B cell (primary cell): ENCODE results near the gene KCNC1. TPM values are rescaled to one million over a fixed set of nuclear protein-coding genes. Genes with fewer than 3 reads are reported as not detected.

ENCODE experiments used
- ATAC-seq: fragments of 200-7000 bp; cut with Tn5 transposase; one replicate; pipeline ENCODE4 v1.10.0; 2021; ENCODE audit warnings: low read depth, mild to moderate bottlenecking, moderate number of reproducible peaks, moderate library complexity
- CTCF ChIA-PET: fragments of 350-600 bp; sonication (Branson Sonifier 250); formaldehyde crosslinking; loops from one replicate; lab custom pipeline; 2021; ENCODE audit warnings: antibody characterized with exemption, inconsistent platforms; lab: Charles Lee
- POLR2A ChIA-PET: fragments of 350-600 bp; sonication (Branson Sonifier 250); formaldehyde crosslinking; loops from one replicate; lab custom pipeline; 2021; ENCODE audit warnings: antibody characterized with exemption; lab: Charles Lee
- DNase-seq: peaks from one replicate; pipeline ENCODE4 v3.0.0; 2013
- H2AFZ ChIP-seq: 2 replicates; pipeline ENCODE4 v1.6.1; 2012; ENCODE audit warnings: mild to moderate bottlenecking, low read depth, low read length; ENCODE audit not compliant: insufficient read depth, poor library complexity, severe bottlenecking
- H3K27ac ChIP-seq, 2 donors: 1 replicate in 1 of 2; 2 replicates in 1 of 2; pipeline ENCODE4 v1.5.1; 2012 to 2013; ENCODE audit warnings: low read length in 2 of 2, mild to moderate bottlenecking in 2 of 2, moderate library complexity in 1 of 2
- H3K27me3 ChIP-seq, 4 experiments: fragments of 200-600 bp in 1 of 4; sonication (generic) in 1 of 4; replicated peaks in 1 of 4; 1 replicate in 2 of 4; 2 replicates in 2 of 4; pipeline versions ENCODE4 v1.6.1 to v1.7.0; 2013 to 2016; ENCODE audit warnings: low read length in 3 of 4, mild to moderate bottlenecking in 2 of 4, mixed read lengths in 1 of 4, moderate library complexity in 1 of 4; ENCODE audit not compliant: insufficient read depth in 4 of 4, control insufficient read depth in 3 of 4; ENCODE audit errors: control extremely low read depth in 1 of 4
- H3K36me3 ChIP-seq, 2 experiments: replicated peaks in 1 of 2; 1 replicate in 1 of 2; 2 replicates in 1 of 2; pipeline versions ENCODE4 v1.6.1 to v1.7.1; 2013; ENCODE audit warnings: low read length in 1 of 2; ENCODE audit not compliant: insufficient read depth in 2 of 2, control insufficient read depth in 1 of 2; ENCODE audit errors: control extremely low read depth in 1 of 2, extremely low read depth in 1 of 2
- H3K4me1 ChIP-seq, 2 donors: fragments of 200-600 bp in 1 of 2; sonication (generic) in 1 of 2; 1 replicate in 1 of 2; 2 replicates in 1 of 2; pipeline versions ENCODE4 v1.5.1 to v1.6.1; 2013 to 2017; ENCODE audit warnings: low read length in 2 of 2; ENCODE audit not compliant: control insufficient read depth in 2 of 2, insufficient read depth in 2 of 2
- H3K4me2 ChIP-seq: replicated peaks from 2 replicates; pipeline ENCODE3; 2012; ENCODE audit warnings: mild to moderate bottlenecking, low read depth, low read length; ENCODE audit not compliant: poor library complexity, severe bottlenecking
- H3K4me3 ChIP-seq, 5 experiments: fragments of 200-600 bp in 1 of 5; sonication (generic) in 1 of 5; 1 replicate in 3 of 5; 2 replicates in 2 of 5; pipeline versions ENCODE4 v1.5.1 to v1.7.0; 2011 to 2016; ENCODE audit warnings: low read length in 4 of 5, mild to moderate bottlenecking in 4 of 5, low read depth in 2 of 5, control low read depth in 1 of 5, moderate library complexity in 1 of 5; ENCODE audit not compliant: insufficient read depth in 1 of 5; ENCODE audit errors: control extremely low read depth in 1 of 5, extremely low read depth in 1 of 5
- H3K79me2 ChIP-seq: fragments of 200-600 bp; sonication (generic); one replicate; pipeline ENCODE4 v1.6.0; 2016; ENCODE audit warnings: low read length; ENCODE audit not compliant: control insufficient read depth, insufficient read depth
- H3K9ac ChIP-seq: fragments of 200-600 bp; sonication (generic); 2 replicates; pipeline ENCODE4 v1.6.1; 2017; ENCODE audit warnings: mild to moderate bottlenecking, low read length, moderate library complexity
- H3K9me3 ChIP-seq, 3 donors: one replicate each; pipeline versions ENCODE4 v1.6.1 to v1.7.1; 2013; ENCODE audit warnings: low read length in 2 of 3; ENCODE audit not compliant: control insufficient read depth in 2 of 3, insufficient read depth in 1 of 3; ENCODE audit errors: control extremely low read depth in 1 of 3
- H4K20me1 ChIP-seq: 2 replicates; pipeline ENCODE4 v1.6.0; 2012; ENCODE audit warnings: mild to moderate bottlenecking, low read length; ENCODE audit not compliant: insufficient read depth, control insufficient read depth, poor library complexity, severe bottlenecking
- H3K27ac Mint-ChIP-seq: one replicate; pipeline ENCODE4 v1.8.0; 2021; ENCODE audit warnings: mixed read lengths
- H3K27me3 Mint-ChIP-seq: one replicate; pipeline ENCODE4 v1.8.0; 2021; ENCODE audit warnings: mixed read lengths
- H3K4me1 Mint-ChIP-seq: one replicate; pipeline ENCODE4 v1.8.0; 2021; ENCODE audit warnings: mixed read lengths
- H3K4me3 Mint-ChIP-seq: one replicate; pipeline ENCODE4 v1.8.0; 2021; ENCODE audit warnings: mixed read lengths
- H3K9me3 Mint-ChIP-seq: one replicate; pipeline ENCODE4 v1.8.0; 2022; ENCODE audit warnings: mixed read lengths; ENCODE audit not compliant: insufficient read depth
- CTCF ChIP-seq: fragments of 200-600 bp; IDR thresholded peaks from one replicate; pipeline ENCODE4 v1.8.0; 2022; ENCODE audit warnings: antibody characterized with exemption, mild to moderate bottlenecking
- EZH2 ChIP-seq: IDR thresholded peaks from 2 replicates; pipeline ENCODE4 v1.6.1; 2012; ENCODE audit warnings: borderline replicate concordance, low read depth, mild to moderate bottlenecking, moderate library complexity, low read length; ENCODE audit not compliant: insufficient read depth, poor library complexity, severe bottlenecking
- WGBS: methylation state at CpG from one replicate; pipeline ENCODE4 v1.1.5; 2013; ENCODE audit warnings: missing lambda C conversion rate; ENCODE audit not compliant: insufficient coverage; 5-methylcytosine and 5-hydroxymethylcytosine counted together
- intact Hi-C: fragments of 100-400 bp; cut with micrococcal nuclease; formaldehyde crosslinking; loops from one replicate; pipeline ENCODE4 v1.10.0; 2022
- polyA plus RNA-seq: library from polyadenylated mRNA; depleted of rRNA; stranded (reverse); fragments of >200 nt; gene quantifications from 2 replicates; pipeline ENCODE4 v1.2.3, GENCODE V29; 2012
- total RNA-seq, 2 donors: library from RNA; stranded (reverse); fragments of 120-200 nt in 1 of 2; gene quantifications; 1 replicate in 1 of 2; 2 replicates in 1 of 2; pipeline versions ENCODE4 v1.2.3 to v1.2.4, GENCODE V29; 2013 to 2022

Gene KCNC1
- total and polyA plus RNA-seq, 2 donors (not counting 1 experiment from before 2014, with no cell fraction given), result not detected

- DNase-seq (no peak), ATAC-seq (no peak)
- no peak overlapping the region for H3K4me3 ChIP-seq
- ChIA-PET POLR2A (no interaction called here), CTCF (no interaction called here)
- H3K27me3 ChIP-seq, result no peaks in the 10 kb centered on the region
- no peak overlapping the region for H3K4me2 ChIP-seq
- H3K9ac ChIP-seq, result no peak overlapping the region
- no peak overlapping the region for H2AFZ ChIP-seq
- no peak overlapping the region for H3K4me3 Mint-ChIP-seq
- H3K4me1 ChIP-seq, result no peaks in the 10 kb centered on the region
- no peaks in the 10 kb centered on the region for H3K9me3 ChIP-seq
- no peaks in the 10 kb centered on the region for H4K20me1 ChIP-seq
- WGBS, result 94% methylated on average over 9 of the region's 12 CpGs
- H3K4me1 Mint-ChIP-seq, result no peaks in the 10 kb centered on the region
- H3K79me2 ChIP-seq, result no peaks in the 10 kb centered on the region
- no peaks in the 10 kb centered on the region for H3K27me3 Mint-ChIP-seq
- no peaks in the 10 kb centered on the region for H3K36me3 ChIP-seq
- H3K27ac Mint-ChIP-seq, result no peak overlapping the region
- TF ChIP-seq EZH2 (no peak), CTCF (no peak)
- intact Hi-C loops, result no loop called here
- H3K27ac ChIP-seq, result no peak overlapping the region
- no peaks in the 10 kb centered on the region for H3K9me3 Mint-ChIP-seq
These were observed 46.6 kb downstream of the KCNC1 start for GRCh38 chr11:17781221-17781620.

GRCh38 chr11:17781626-17782025 lies 47.0 kb downstream of the KCNC1 start:
- Histone ChIP-seq H3K27ac (no peak overlapping the region), H3K9me3 (no peaks in the 10 kb centered on the region), H3K4me1 (no peaks in the 10 kb centered on the region), H3K79me2 (no peaks in the 10 kb centered on the region), H3K9ac (no peak overlapping the region), H3K27me3 (no peaks in the 10 kb centered on the region), H2AFZ (no peak overlapping the region), H4K20me1 (no peaks in the 10 kb centered on the region), H3K4me3 (no peak overlapping the region), H3K36me3 (no peaks in the 10 kb centered on the region), H3K4me2 (no peak overlapping the region)
- no peaks in the 10 kb centered on the region for H3K9me3 Mint-ChIP-seq
- H3K27me3 Mint-ChIP-seq, result no peaks in the 10 kb centered on the region
- no peak for DNase-seq
- WGBS, result 95% methylated on average over 8 of the region's 12 CpGs
- H3K4me3 Mint-ChIP-seq, result no peak overlapping the region
- no peak for TF ChIP-seq EZH2
- TF ChIP-seq CTCF, result no peak
- no peaks in the 10 kb centered on the region for H3K4me1 Mint-ChIP-seq
- no peak for ATAC-seq
- intact Hi-C loops, result no loop called here
- ChIA-PET POLR2A (no interaction called here), CTCF (interaction anchor here (1.2 kb wide), 1 partner anchor 50 kb away, joined by 3 read pairs; no protein-coding TSS in a partner anchor)
- no peak overlapping the region for H3K27ac Mint-ChIP-seq
